NCI-H1417 (cell line): ENCODE measurements around the gene SRXN1.

Experiments
- DNase-seq, 3 experiments: peaks; one replicate each; lab custom pipeline; 2025; lab: John Stamatoyannopoulos, UW

The SRXN1 gene

GRCh38 chr20:607476-607875, 45.5 kb downstream of the SRXN1 start:
- DNase-seq, result no peak

- DNase-seq, result no peak
These were observed 47.8 kb downstream of the SRXN1 start for GRCh38 chr20:605237-605636.

GRCh38 chr20:603116-603640, 49.8 kb downstream of the SRXN1 start:
- DNase-seq, result no peak

- DNase-seq, result no peak
These were observed 50.7 kb downstream of the SRXN1 start for GRCh38 chr20:602111-602970.

- DNase-seq, result no peak
These were observed 52.3 kb downstream of the SRXN1 start for GRCh38 chr20:600736-601135.

GRCh38 chr20:600141-600540, 52.9 kb downstream of the SRXN1 start:
- DNase-seq, result no peak

GRCh38 chr20:598133-598850, 54.7 kb downstream of the SRXN1 start:
- DNase-seq, result no peak

GRCh38 chr20:597560-597959, 55.4 kb downstream of the SRXN1 start:
- DNase-seq, result no peak
